Astrocyte of the spinal cord (primary cell): ENCODE results near the gene SYT3.

ENCODE experiments used
- DNase-seq: peaks from one replicate; pipeline ENCODE4 v3.0.0; 2011; ENCODE audit warnings: low read depth, low spot score
- H3K4me3 ChIP-seq: 2 replicates; pipeline ENCODE4 v1.5.1; 2011; ENCODE audit warnings: low read depth, mild to moderate bottlenecking, low read length, moderate library complexity
- in situ Hi-C: cut with HindIII; loops from 2 replicates; pipeline ENCODE4 v1.10.0; 2017; ENCODE audit warnings: low sequenced_read_pairs
- TF ChIP-seq, protein P1 (sequence below): IDR thresholded peaks from 2 replicates; pipeline ENCODE4 v1.5.1; 2012; ENCODE audit warnings: low read depth, mild to moderate bottlenecking, low read length, inconsistent platforms

Gene SYT3

DNA sequence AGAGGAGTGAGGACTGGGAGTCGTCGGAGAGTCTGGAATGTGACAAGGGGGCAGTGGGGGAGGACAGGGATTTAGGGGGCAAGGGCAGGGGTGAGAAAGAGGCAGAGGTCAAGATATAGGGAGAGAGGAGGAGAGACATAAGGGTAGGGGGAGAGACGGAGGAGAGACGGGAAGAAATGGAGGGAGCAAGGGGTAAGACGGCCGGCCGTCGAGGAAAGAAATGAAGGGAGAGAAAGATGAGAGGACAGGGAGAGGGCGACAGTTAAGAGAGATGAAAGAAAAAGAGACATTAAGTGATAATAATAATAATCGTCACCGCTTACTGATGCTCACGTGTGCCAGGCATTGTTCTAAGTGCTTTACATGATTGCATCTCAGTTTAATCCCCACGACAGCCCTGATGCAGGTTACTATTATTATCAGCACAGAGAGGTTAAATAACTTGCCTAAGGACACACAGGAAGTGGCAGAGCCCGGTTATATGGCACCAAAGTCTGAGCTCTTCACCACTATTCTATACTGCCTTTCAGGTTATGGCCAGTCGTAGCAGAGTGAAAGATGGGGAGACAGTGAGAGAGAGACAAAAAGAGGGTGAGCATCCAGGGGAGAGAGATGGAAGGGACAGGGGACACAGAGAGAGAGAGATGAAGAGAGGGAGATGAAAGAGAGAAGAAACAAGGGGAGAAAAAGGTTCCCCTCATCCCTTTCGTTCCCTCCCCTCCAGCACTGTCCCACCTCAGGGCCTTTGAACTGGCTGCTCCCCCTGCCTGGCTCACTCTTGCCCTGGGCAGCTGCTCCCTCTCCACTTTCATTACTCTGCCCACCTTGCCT lies 23.2 kb upstream of the SYT3 start:
- TF ChIP-seq, protein P1, sequence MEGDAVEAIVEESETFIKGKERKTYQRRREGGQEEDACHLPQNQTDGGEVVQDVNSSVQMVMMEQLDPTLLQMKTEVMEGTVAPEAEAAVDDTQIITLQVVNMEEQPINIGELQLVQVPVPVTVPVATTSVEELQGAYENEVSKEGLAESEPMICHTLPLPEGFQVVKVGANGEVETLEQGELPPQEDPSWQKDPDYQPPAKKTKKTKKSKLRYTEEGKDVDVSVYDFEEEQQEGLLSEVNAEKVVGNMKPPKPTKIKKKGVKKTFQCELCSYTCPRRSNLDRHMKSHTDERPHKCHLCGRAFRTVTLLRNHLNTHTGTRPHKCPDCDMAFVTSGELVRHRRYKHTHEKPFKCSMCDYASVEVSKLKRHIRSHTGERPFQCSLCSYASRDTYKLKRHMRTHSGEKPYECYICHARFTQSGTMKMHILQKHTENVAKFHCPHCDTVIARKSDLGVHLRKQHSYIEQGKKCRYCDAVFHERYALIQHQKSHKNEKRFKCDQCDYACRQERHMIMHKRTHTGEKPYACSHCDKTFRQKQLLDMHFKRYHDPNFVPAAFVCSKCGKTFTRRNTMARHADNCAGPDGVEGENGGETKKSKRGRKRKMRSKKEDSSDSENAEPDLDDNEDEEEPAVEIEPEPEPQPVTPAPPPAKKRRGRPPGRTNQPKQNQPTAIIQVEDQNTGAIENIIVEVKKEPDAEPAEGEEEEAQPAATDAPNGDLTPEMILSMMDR = no peak

DNA sequence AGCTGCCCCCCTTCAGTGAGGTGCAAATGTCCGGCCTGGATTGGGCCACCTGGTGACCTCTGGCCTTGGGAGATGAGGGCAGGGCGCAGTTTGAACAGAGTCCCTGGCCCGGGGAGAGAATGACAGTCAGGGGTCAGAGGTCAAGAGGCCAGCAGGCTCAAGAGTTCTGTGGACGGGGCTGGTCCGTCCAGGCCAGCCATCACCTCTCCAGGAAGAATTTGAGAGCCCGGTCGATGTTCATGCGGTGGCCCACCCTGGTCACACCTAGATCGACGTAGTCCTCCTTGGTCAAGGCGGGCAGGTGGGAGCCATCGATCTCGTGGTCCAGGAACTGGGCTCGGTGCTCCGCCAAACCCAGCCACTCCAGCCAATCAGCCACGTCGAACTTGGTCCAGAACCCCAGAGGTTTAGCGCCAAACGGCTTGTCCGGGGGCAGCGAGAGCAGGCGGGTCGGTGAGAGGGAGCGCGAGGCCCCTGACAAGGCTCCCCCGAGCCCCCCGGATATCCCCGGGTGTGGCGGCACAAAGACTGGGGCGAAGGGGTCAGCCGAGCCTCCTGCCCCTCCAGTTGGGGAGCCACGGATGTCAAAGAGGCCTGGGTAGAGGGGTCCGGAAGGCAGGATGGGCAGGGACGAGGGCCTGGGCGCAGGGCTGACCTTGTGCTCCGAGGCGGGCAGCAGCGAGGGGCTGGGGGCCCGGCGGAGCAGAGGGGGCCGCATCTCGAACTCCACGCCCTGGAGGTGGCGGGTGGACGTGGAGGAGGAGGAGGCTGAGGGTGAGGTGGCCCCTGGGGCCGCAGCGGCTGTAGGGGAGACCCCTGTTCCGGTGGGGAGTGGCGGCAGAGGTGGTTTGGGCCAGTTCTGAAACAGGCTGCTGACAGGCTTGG lies 22.3 kb upstream of the SYT3 start:
- TF ChIP-seq, protein P1 = no peak
- no peak for DNase-seq
- no peak overlapping the region for H3K4me3 ChIP-seq
- in situ Hi-C loops = no loop called here

More for the DNA sequence above, 23.2 kb upstream of the SYT3 start:
- no peak for DNase-seq
- in situ Hi-C loops = no loop called here
- H3K4me3 ChIP-seq = no peak overlapping the region

DNA sequence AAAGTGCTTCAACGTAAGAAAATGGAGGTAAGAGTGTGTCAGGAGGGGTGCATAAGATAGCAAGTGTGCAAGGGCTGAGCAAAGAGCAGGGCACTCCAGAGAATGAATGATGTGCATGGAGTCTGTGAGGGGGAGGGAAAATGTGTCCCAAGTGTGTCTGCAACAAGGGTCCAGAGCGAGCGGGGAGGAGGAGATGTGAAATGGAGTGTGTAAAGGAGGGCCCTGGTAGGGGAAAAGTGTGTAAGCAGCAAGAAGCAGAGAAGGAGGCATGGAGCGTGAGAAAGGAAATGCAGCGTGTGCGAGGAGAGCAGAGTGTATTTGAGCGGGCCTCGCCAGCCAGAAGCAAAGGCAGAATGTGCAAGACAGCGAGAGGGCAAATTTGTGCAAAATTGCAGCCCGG lies 21.3 kb upstream of the SYT3 start:
- in situ Hi-C loops = no loop called here
- TF ChIP-seq, protein P1 = no peak
- H3K4me3 ChIP-seq = no peak overlapping the region
- no peak for DNase-seq

DNA sequence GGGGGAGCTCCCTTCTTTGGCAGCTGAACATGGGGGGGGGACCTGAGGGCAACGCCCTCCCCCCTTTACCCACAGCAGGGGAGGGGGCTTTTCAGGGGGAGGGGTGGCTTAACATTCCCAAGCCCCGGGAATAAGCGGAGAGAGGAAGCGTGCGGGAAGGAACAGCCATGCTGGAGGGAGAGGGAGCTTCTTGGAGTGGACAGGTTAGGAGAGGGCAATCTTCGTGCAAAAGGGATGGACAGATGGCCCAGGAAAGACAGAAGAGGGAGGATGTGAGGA lies 20.3 kb upstream of the SYT3 start:
- in situ Hi-C loops = no loop called here
- TF ChIP-seq, protein P1 = no peak
- no peak for DNase-seq
- no peak overlapping the region for H3K4me3 ChIP-seq

DNA sequence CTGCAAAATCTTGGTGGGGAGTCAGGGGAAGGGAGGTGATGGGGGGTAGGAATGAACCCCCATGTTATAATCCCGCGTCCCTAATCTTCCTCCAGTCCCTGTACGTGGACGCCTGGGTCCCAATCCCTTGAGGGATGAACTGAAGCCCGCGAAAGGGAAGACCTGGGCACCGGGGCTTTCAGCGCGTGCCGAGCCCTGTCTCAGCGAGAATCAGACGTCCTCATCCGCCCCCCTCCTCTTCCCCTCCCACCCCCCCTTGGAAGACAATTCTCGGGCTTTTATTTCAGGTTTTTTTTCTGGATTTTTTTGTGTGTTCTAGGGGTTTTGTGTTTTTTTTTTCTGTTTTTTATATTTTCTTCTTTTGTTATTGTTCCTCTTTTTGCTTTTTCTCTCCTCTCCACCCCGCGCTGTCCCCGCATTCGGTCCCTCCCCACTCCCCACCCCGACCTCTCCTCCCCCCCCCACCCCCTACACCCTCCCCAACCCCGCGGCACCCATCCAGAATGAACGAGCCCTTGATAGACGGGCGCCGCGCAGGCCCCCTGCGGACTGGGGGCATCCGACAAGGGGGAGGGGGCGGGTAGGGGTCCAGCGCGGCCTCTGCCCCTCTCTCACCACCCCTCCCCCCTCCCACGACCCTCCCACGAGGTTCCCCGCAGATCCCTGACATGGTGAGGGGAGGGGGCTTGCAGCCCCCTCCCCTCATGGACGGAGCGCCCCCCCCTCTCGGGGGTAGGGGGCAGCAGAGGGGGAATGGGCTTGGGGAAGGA lies 19.8 kb upstream of the SYT3 start:
- no peak for DNase-seq
- in situ Hi-C loops = no loop called here
- TF ChIP-seq, protein P1 = no peak
- no peak overlapping the region for H3K4me3 ChIP-seq
